Bone marrow (tissue), 2 donors: Measurements from ENCODE around the gene VOPP1.

ENCODE experiments used
- DNase-seq, 2 donors: peaks; one replicate each; lab custom pipeline; 2025; lab: John Stamatoyannopoulos, UW

The VOPP1 gene

DNA sequence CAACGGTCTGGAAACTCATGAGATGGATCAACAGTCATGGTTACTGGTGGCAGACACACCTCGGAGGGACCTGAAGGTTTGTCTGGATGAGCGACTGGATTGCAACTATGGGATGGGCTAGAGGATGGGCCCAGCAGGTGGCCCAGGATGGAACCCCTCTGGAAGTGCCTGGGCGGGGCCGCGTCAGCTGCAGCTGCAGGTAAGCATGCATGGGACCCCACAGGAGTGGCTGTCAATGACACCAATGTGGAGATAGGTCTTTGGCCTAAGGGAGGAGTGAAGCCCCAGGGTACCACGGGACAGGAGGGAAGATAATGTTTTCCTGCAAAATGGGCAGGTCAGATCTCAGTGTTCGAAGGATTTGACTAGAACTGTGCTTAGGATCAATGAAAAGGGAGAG lies 103.8 kb downstream of the VOPP1 start:
- DNase-seq, result no peak

- DNase-seq, result no peak
Observed at GRCh38 chr7:55467047-55467593, 105.2 kb downstream of the VOPP1 start.

DNA sequence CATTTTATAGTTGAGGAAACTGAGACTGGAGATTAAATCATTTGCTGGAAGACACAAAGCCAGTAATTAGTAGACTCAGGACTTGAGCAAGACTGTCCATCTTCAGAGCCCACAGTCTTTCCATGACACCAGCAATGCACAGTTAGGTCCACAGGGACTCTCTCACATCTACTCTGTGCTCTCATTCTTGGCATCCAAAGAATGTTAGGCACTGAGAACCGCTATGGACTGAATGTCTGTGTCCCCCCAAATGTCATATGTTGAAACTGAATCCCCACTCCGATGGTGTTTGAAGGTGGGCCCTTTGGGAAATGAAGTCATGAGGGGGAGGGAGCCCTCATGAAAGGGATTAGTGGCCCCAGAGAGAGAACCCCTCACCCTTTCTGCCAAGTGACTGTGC lies 106.6 kb downstream of the VOPP1 start:
- no peak for DNase-seq

DNA sequence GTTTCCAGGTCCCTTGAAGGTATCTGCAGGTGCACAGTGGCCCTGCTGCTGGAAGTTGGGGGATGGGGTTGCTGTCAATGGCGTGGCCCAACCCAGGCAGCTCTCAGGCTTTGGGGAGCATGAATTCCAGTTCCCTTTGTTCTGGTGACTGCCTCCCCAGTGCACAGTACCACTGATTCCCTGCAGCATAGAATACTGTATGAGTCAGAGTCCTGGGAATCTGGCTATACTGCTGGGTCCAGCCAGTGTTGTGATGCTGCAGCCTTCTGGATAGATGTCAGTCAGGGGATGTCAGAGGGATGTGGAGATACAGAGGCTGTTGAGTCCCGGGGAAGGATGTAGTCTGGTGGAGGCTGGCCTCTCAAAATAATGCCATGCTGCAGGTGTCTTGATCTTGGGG lies 107.9 kb downstream of the VOPP1 start:
- no peak for DNase-seq

GRCh38 chr7:55463686-55464262 lies 108.5 kb downstream of the VOPP1 start:
- no peak for DNase-seq

GRCh38 chr7:55458351-55458750 lies 114.0 kb downstream of the VOPP1 start:
- DNase-seq, result no peak

- DNase-seq, result no peak
Observed at GRCh38 chr7:55457801-55458200, 114.5 kb downstream of the VOPP1 start.

DNA sequence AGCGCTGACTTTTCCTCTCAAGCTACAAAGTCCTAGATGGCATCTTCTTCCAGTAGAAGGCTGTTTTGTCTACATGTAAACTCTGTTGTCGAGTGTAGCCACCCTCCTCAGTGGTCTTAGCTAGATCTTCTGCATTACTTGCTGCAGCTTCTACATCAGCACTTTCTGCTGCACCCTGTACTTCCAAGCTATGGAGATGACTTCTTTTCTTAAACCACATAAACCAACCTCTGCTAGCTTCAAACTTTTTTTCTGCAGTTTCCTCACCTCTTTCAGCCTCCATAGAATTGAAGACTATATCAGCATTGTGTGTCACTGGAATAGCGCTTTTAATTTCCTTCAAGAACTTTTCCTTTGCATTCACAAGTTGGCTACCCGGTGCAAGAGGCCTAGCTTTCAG lies 119.3 kb downstream of the VOPP1 start:
- DNase-seq, result no peak

GRCh38 chr7:55449992-55450535 lies 122.2 kb downstream of the VOPP1 start:
- DNase-seq, result no peak

DNA sequence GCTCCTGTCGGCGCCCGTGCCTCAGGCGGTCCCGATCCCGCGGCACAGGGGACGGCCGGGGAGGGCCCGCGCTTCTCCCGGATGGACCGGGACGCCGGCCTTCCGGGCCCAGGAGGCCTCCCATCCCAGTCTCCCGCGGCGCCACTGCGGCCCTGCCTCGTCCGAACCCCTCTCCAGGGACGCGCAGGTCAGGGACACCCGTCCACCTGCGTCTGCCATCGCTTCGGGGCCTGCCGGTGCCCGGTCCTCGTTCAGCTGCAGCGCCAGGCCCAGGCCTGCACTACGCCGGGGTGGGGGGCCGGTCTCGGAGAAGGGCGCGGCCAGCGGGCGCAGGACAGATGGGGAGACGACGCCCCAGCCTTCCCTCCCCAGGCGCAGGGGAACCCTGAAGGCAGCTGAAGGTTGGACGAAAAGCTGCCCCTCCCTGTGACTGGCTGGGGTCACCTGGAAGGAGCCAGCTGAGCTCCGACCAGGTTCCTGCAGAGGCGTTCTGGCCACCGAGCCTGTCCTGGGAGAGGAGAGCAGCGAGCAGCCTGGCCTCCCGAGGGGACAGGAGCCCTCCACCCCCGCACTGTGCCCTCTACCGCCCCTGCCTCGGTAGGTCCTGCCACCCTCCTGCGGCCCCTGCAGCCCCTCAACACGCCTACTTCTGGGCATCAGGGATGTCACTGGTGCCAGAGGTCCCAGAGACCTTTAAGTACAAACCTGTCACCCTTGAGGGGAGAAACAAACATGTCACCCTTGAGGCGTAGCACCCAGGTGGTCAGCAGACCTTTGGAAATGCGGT lies 122.9 kb downstream of the VOPP1 start:
- no peak for DNase-seq

DNA sequence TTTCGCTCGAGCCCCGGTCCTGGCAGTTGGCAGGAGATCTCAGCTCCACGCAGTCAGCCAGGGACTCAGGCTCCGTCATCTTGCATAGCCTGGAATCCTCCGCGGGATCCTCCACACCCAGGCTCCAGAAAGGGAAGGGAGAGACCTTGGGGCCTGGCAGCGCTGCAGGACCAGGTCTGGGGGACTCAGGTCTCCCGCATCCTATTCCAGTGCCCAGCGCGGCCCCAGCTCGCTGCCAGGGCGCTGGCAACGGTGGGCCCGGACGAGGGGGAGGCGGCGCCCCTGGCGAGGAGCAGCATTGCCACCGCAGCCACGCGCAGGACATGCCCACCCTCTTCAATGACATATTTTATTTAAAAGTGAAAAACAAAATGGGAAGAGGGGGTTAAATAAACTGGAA lies 123.8 kb downstream of the VOPP1 start:
- DNase-seq, result no peak

GRCh38 chr7:55444786-55445185 lies 127.5 kb downstream of the VOPP1 start:
- DNase-seq, result no peak

DNA sequence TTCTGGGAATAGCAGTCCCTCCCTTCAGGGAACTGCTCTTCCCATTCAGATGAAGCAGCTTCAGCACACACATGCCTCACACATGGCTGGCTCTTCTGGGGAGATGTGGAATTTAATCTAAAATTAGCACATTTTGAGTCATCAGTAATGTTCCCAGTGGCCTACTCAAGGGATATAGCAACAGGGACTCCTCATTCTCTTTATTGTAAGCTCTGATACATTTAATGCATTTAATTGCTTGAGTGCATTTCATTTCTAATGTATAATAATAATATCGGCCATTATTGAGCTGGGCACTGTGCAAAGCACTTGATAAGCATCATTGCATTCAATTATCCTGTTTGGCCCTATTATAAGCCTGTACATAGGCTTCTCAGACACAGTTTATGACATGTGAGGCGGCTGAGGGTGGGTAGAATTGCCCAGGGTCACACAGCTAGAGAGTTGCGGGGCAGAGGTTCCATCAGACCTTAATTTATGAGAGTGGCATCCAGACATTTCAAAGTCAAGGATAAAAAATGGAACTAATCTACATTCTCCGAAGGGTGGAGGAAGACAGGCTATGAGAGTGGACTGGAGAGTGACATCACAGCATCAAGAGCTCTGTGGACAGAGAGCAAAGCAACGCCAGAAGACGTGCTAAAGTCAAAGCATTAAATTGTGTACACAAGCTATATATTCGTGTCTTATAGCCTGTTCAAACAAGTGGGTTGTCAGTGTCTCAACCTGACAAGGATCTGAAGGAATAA lies 130.4 kb downstream of the VOPP1 start:
- DNase-seq, result no peak

DNA sequence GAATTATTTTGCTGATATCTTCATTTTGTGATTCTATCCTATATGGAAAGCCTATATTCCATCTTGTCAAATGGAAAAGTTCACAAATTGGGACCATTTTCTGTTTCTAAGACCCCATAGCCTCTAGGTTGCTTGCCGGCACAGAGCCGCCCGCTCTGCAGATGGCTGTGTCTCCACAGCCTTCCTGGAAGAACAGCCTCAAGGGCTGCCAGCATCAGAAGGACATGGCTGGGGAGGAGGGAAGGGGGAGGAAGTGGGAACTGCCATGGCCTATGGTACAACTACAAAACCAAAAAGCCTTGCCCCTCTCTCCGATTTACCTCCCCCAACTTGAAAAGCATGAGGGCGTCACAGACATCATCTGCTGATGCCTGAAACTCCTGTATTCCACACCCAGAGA lies 131.3 kb downstream of the VOPP1 start:
- DNase-seq, result no peak

DNA sequence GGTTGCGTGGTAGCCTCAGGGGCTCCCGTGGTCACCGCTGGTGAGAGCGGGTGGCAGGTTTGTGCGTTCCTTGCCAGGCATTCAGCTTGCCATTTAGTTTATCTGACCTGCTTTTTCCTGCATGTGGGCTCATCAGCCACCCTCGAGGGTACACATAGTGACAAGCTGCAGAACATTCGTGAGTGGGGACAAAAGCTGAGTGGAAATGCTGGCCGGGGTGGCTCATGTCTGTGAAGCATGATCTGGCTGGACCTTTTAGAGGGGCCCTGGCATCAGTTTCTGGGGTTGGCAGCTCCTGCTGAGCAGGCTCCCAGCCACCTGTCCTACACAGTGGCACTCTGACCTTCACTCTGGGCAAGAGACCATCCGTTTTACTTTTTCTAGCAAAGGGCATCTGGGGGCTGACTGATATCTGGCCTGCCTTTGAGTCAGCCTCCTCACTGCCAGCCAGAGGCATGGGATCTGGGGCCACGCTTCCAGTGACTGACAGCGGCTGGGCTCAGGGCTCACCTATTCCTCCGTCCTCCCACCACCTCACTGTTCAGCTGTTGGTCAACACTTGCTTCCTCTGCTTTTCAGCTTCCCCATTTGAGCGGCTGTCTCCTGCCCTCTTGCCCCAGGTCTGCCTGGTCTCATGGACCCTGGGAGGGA lies 132.1 kb downstream of the VOPP1 start:
- no peak for DNase-seq

GRCh38 chr7:55439627-55440026 lies 132.7 kb downstream of the VOPP1 start:
- DNase-seq, result no peak

DNA sequence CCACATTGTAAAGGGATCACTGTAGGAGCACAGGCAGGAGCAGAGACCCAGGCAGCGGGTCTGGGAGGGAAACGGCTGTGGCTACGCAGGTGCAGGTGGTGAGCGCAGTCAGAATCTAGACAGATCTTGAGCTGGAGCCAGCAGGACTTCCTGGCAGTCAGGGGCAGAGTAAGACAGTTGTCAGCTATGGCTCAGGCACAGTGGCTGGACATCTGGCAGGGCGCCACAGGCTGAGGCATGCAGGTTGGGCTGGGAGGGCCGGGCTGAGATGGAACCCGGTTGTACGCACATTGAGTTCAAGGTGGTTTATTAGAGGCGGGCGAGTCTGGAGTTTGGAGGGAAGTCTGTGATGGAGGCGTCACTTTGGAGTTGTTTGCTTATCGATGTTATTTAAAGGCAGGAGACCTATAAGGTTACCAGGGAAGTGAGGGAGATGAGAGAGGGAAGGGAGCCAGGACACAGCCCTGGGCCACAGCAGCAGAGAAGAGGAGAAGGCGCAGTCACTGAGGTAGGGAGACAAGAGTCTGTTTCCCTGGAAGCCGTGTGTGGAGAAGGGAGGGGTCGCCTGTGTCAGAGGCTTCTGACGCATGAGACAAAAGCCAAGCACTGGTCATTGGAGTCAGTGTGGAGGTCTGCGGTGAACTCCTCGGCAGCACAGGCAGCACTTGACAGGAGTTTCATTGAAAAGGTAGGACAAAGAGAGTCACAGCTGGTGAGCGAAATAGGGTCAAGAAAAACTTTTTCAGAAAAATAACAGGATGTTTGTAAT lies 133.4 kb downstream of the VOPP1 start:
- DNase-seq, result no peak

- no peak for DNase-seq
Observed at GRCh38 chr7:55438085-55438756, 134.1 kb downstream of the VOPP1 start.

DNA sequence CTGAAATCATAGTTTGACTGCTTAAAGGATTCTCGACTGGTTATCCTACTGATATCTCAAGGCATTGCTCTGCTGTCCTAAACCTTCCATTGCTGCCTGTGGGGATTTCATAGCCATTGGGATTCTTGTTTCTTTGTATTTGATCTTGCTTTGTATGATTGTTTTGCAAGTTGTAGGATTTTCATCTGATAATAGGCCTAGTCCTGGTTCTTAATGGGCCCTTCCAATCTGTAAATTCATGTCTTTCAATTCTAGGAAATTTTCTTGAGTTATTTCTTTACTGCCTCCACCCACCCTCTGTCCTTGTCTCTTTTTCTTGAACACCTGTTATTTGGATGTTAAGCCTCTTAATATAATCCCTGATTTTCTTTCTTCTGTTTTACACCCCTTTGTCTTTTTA lies 134.9 kb downstream of the VOPP1 start:
- DNase-seq, result no peak

DNA sequence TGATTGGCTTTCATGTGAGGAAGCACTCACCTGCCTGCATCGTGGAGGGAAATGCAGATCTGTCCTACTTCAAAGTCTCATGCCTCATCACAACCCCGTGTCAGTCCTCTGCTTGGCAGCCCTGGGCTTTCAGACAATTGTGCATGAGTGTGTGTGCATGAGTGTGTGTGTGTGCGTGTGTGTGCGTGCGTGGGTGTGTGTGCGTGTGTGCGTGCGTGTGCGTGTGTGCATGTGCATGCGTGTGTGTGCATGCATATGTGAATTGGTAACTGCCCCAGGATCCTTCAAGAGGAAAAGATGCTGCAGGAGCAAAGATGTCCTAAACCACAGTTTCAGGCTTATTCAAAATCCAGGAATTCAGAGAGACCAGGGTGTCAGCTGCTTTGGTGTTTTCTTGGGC lies 135.8 kb downstream of the VOPP1 start:
- DNase-seq, result no peak

DNA sequence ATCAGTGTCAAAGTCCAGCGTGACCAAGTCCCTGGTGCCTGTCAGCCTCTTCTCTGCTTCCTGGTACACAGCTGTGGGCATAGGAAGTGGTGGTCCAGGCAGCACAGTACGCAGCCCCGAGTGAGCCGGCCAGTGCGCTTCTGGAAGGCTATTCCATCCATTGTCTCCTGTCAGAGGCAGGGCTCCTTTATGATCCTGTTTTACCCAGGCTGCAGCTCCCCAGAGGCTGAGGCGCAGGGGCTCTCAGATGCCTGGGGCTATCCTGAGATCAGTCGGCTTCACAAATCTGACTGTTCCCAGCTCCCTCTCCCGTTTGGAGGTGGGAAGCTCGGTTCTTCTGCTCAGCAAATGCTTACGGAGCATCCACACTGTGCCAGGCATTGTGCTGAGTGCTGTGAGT lies 136.8 kb downstream of the VOPP1 start:
- DNase-seq, result no peak
